Measurements from ENCODE around the gene PICK1.
A peak's percentile ranks its signal among the peaks of the same experiment; 100 is the strongest.

The PICK1 gene

DNA sequence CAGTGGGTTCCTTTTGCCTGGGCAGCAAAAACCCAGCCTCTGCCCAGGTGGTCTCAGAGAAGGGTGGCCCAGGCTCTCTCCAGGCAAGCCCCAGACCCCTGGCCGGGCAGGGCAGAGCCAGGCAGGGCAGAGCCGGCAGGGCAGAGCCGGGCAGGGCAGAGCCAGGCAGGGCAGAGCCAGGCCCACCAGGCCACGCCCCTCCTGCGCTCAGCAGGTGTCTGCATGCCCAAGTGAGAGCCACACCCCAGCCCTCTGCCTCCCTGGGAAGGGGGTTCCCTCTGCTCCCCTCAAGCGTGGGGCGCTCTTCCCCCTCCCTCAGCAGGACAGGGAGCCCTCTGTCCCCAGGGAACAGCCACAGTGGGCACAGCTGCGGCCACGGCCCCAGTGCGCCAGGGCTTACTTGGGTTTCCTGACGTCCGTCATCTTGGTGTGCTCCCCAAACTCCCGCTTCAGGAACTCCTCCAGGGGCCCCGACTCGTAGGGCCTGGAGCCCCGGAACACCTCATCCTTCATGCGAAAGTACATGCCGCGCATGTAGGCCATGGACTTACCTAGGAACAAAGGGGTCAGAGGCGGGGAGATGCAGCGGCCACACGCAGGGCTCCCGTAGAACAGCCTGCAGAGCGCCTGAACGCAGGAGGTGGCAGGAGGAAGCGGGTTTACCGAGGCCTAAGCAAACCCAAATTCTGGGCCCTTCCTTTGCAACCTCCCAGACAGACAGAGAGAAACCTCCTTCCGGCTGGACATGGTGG, 63.3 kb downstream of the PICK1 start:
- TF ChIP-seq, protein P1, sequence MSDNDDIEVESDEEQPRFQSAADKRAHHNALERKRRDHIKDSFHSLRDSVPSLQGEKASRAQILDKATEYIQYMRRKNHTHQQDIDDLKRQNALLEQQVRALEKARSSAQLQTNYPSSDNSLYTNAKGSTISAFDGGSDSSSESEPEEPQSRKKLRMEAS (IDR thresholded peaks at IDR 0.05), result no peak
- TF ChIP-seq ZBTB7A (IDR thresholded peaks at IDR 0.05; ENCODE audit: low read depth), result peak; percentile 55; the same call in 1 of the 2 replicates
- TF ChIP-seq EP300 (IDR thresholded peaks at IDR 0.05; ENCODE audit: borderline replicate concordance), result no peak
- TF ChIP-seq YY1 (IDR thresholded peaks at IDR 0.05; ENCODE audit: low read depth), result no peak
- TF ChIP-seq CREB1 (IDR thresholded peaks at IDR 0.05; ENCODE audit: low read depth), result no peak
- TF ChIP-seq TEAD4 (IDR thresholded peaks at IDR 0.05), result peak; percentile 30; the same call in 1 of the 2 replicates

DNA sequence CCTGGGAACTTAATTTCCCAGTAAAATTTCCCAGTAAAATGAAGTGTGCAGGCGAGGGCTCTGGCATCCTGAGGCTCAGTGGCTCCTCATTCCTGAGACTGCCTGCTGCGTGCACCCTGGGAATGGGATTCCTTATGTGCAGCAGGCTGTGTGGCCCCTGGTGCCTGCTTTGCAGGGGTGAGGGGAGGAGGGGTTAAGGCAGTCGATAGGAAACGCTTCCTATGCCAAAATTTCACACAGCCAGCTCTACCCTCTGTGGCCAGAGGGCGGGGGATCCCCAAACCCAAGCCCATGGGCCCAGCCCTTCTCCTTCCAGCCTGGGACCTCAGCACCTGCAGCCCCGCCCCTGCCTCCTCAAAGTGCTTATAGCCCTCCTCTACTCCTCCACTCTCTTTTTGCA, 65.4 kb downstream of the PICK1 start:
- TF ChIP-seq TCF12 (IDR thresholded peaks at IDR 0.05; ENCODE audit: low read depth) (peak; percentile 67; the same call in 1 of the 2 replicates), EP300 (IDR thresholded peaks at IDR 0.05; ENCODE audit: borderline replicate concordance) (peak; percentile 66; the same call in 1 of the 2 replicates), RAD21 (IDR thresholded peaks at IDR 0.05; ENCODE audit: low read depth) (peak; percentile 2; the same call in 1 of the 2 replicates), CREB1 (IDR thresholded peaks at IDR 0.05; ENCODE audit: low read depth) (no peak), TEAD4 (IDR thresholded peaks at IDR 0.05) (peak; percentile 88), FOXM1 (IDR thresholded peaks at IDR 0.05; ENCODE audit: borderline replicate concordance, low read depth) (no peak)

DNA sequence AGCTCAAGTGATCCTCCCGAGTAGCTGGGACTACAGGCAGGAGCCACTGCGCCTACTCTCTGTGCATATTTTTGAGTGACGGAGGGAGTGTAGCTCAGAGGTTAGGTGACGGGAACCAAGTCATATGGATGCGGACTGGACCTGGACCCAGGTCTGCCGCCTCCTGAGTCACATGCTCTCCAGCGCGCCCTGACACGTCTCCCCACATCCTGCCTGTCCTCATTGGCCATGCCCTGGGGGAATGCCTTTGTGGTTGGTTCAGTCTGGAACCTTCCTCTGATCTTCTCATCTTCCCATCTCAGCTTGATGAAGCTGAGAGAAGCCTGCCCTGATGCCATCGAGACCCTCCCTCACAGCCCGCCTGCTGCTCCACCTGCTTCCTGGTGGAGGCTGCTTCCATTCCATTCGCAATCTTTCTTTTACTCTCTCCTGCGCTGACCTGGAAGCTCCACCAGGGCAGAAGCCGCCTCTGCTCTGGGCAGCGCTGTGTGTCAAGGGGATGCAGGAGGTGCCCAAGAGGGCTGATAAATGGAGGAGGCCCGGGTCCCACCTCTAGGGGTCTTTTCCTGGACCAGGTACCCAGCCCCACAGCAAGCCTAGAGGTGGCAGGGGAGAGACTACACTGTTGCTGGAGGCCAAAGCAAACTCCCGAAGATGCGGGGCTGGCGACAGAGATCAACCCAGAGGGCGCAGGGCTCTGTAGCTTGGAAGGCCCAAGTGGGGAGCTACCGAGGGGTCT, 67.2 kb downstream of the PICK1 start:
- TF ChIP-seq RAD21 (IDR thresholded peaks at IDR 0.05; ENCODE audit: low read depth) (no peak), YY1 (IDR thresholded peaks at IDR 0.05; ENCODE audit: low read depth) (no peak), CEBPB (IDR thresholded peaks at IDR 0.05) (no peak), NFIC (IDR thresholded peaks at IDR 0.05) (no peak), ZBTB7A (IDR thresholded peaks at IDR 0.05; ENCODE audit: low read depth) (no peak), EP300 (IDR thresholded peaks at IDR 0.05; ENCODE audit: borderline replicate concordance) (no peak), TEAD4 (IDR thresholded peaks at IDR 0.05) (no peak), FOXM1 (IDR thresholded peaks at IDR 0.05; ENCODE audit: borderline replicate concordance, low read depth) (no peak), EGR1 (IDR thresholded peaks at IDR 0.05) (no peak), CREB1 (IDR thresholded peaks at IDR 0.05; ENCODE audit: low read depth) (no peak), TCF12 (IDR thresholded peaks at IDR 0.05; ENCODE audit: low read depth) (no peak), TAF1 (IDR thresholded peaks at IDR 0.05; ENCODE audit: low read depth) (no peak)
- TF ChIP-seq, protein P2, sequence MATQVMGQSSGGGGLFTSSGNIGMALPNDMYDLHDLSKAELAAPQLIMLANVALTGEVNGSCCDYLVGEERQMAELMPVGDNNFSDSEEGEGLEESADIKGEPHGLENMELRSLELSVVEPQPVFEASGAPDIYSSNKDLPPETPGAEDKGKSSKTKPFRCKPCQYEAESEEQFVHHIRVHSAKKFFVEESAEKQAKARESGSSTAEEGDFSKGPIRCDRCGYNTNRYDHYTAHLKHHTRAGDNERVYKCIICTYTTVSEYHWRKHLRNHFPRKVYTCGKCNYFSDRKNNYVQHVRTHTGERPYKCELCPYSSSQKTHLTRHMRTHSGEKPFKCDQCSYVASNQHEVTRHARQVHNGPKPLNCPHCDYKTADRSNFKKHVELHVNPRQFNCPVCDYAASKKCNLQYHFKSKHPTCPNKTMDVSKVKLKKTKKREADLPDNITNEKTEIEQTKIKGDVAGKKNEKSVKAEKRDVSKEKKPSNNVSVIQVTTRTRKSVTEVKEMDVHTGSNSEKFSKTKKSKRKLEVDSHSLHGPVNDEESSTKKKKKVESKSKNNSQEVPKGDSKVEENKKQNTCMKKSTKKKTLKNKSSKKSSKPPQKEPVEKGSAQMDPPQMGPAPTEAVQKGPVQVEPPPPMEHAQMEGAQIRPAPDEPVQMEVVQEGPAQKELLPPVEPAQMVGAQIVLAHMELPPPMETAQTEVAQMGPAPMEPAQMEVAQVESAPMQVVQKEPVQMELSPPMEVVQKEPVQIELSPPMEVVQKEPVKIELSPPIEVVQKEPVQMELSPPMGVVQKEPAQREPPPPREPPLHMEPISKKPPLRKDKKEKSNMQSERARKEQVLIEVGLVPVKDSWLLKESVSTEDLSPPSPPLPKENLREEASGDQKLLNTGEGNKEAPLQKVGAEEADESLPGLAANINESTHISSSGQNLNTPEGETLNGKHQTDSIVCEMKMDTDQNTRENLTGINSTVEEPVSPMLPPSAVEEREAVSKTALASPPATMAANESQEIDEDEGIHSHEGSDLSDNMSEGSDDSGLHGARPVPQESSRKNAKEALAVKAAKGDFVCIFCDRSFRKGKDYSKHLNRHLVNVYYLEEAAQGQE (IDR thresholded peaks at IDR 0.05; ENCODE audit: low read depth), result no peak
- TF ChIP-seq, protein P1 (IDR thresholded peaks at IDR 0.05), result no peak
- TF ChIP-seq, protein P3, sequence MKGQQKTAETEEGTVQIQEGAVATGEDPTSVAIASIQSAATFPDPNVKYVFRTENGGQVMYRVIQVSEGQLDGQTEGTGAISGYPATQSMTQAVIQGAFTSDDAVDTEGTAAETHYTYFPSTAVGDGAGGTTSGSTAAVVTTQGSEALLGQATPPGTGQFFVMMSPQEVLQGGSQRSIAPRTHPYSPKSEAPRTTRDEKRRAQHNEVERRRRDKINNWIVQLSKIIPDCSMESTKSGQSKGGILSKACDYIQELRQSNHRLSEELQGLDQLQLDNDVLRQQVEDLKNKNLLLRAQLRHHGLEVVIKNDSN (IDR thresholded peaks at IDR 0.05), result no peak

DNA sequence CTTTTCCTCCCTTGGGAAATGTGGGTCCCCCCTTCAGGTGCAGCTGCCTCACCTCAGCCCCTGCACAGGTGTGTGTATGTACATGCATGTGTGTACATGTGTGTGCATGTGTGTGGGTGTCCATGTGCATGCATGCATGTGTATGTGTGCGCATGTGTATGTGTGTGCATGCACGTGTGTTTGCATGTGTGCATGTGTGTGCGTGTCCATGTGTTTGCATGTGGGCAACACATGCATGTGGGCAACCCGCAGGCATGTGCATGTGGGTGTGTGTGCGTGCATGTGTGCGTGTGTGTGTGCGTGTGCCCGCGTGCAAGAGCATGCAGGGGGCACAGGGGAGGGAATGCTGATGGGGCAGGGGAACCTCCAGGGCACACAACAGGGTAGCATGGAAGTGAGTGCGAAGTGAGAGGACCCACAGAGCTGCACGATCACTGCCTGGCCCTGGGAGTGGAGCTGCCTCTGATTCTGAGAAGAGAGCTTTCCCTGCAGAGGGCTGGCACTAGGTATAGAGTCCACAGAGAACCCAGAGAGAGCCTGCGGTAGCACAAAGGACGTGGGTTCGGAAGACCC, 67.9 kb downstream of the PICK1 start:
- no peak for TF ChIP-seq NFIC (IDR thresholded peaks at IDR 0.05)
- no peak for TF ChIP-seq TAF1 (IDR thresholded peaks at IDR 0.05; ENCODE audit: low read depth)
- TF ChIP-seq, protein P2 (IDR thresholded peaks at IDR 0.05; ENCODE audit: low read depth), result no peak
- TF ChIP-seq, protein P1 (IDR thresholded peaks at IDR 0.05), result no peak
- TF ChIP-seq ZBTB7A (IDR thresholded peaks at IDR 0.05; ENCODE audit: low read depth), result no peak
- no peak for TF ChIP-seq EGR1 (IDR thresholded peaks at IDR 0.05)
- no peak for TF ChIP-seq CREB1 (IDR thresholded peaks at IDR 0.05; ENCODE audit: low read depth)
- no peak for TF ChIP-seq EP300 (IDR thresholded peaks at IDR 0.05; ENCODE audit: borderline replicate concordance)
- TF ChIP-seq TCF12 (IDR thresholded peaks at IDR 0.05; ENCODE audit: low read depth), result no peak
- TF ChIP-seq FOXM1 (IDR thresholded peaks at IDR 0.05; ENCODE audit: borderline replicate concordance, low read depth), result no peak
- no peak for TF ChIP-seq YY1 (IDR thresholded peaks at IDR 0.05; ENCODE audit: low read depth)
- no peak for TF ChIP-seq RAD21 (IDR thresholded peaks at IDR 0.05; ENCODE audit: low read depth)
